HG03108 (cell line): ENCODE measurements around the gene URB1.
"Not testable (repeated sequence)": the region's sequence is repeated elsewhere in the genome, so short reads cannot be mapped to it uniquely, and the experiment has no call there.

ENCODE experiments used
- ATAC-seq: cut with Tn5 transposase; IDR thresholded peaks from one replicate; pipeline ENCODE4 v1.9.1; 2021; ENCODE audit warnings: moderate library complexity; ENCODE audit not compliant: unreplicated experiment

Gene URB1

GRCh38 chr21:32371913-32372314 is 20.9 kb downstream of the URB1 start:
- no peak for ATAC-seq

GRCh38 chr21:32370998-32371766 is 21.6 kb downstream of the URB1 start:
- no peak for ATAC-seq

- not testable (repeated sequence) for ATAC-seq
These were observed 23.9 kb downstream of the URB1 start for GRCh38 chr21:32368961-32369360.

GRCh38 chr21:32368386-32368785 is 24.4 kb downstream of the URB1 start:
- ATAC-seq: no peak

GRCh38 chr21:32367158-32367557 is 25.7 kb downstream of the URB1 start:
- no peak for ATAC-seq

GRCh38 chr21:32366191-32366590 is 26.6 kb downstream of the URB1 start:
- no peak for ATAC-seq

- no peak for ATAC-seq
These were observed 28.0 kb downstream of the URB1 start for GRCh38 chr21:32364796-32365195.

- ATAC-seq: no peak
These were observed 28.4 kb downstream of the URB1 start for GRCh38 chr21:32364387-32364786.

GRCh38 chr21:32360401-32360975 is 32.3 kb downstream of the URB1 start:
- no peak for ATAC-seq

GRCh38 chr21:32359719-32360260 is 33.0 kb downstream of the URB1 start:
- no peak for ATAC-seq

- no peak for ATAC-seq
These were observed 35.9 kb downstream of the URB1 start for GRCh38 chr21:32356874-32357395.

GRCh38 chr21:32353002-32353711 is 39.7 kb downstream of the URB1 start:
- no peak for ATAC-seq

- no peak for ATAC-seq
These were observed 40.3 kb downstream of the URB1 start for GRCh38 chr21:32352526-32352925.

- no peak for ATAC-seq
These were observed 41.4 kb downstream of the URB1 start for GRCh38 chr21:32351428-32351827.

- ATAC-seq: no peak
These were observed 41.8 kb downstream of the URB1 start for GRCh38 chr21:32350981-32351380.

GRCh38 chr21:32350211-32350980 is 42.4 kb downstream of the URB1 start:
- no peak for ATAC-seq

GRCh38 chr21:32349333-32349944 is 43.4 kb downstream of the URB1 start:
- no peak for ATAC-seq

- ATAC-seq: no peak
These were observed 44.0 kb downstream of the URB1 start for GRCh38 chr21:32348604-32349332.

GRCh38 chr21:32347977-32348376 is 44.8 kb downstream of the URB1 start:
- no peak for ATAC-seq

GRCh38 chr21:32347351-32347750 is 45.5 kb downstream of the URB1 start:
- no peak for ATAC-seq
